Mesothelial cell of epicardium (in vitro differentiated cells): Measurements from ENCODE around the gene TMEM115. TPM values are rescaled to one million over a fixed set of nuclear protein-coding genes. Genes with fewer than 3 reads are reported as not detected.
A peak's percentile ranks its signal among the peaks of the same experiment; 100 is the strongest.

Source experiments
- DNase-seq, 2 experiments: peaks; one replicate each; pipeline ENCODE4 v3.0.0; 2021; ENCODE audit warnings: low spot score in 2 of 2; ENCODE audit not compliant: unreplicated experiment in 2 of 2
- H3K27ac Mint-ChIP-seq: 2 replicates; pipeline ENCODE4 v1.8.0; 2021; ENCODE audit warnings: mixed read lengths
- H3K27me3 Mint-ChIP-seq: 2 replicates; pipeline ENCODE4 v1.8.0; 2021; ENCODE audit warnings: low read depth, mixed read lengths
- H3K36me3 Mint-ChIP-seq: 2 replicates; pipeline ENCODE4 v1.8.0; 2021; ENCODE audit warnings: mixed read lengths
- H3K4me1 Mint-ChIP-seq: 2 replicates; pipeline ENCODE4 v1.8.0; 2021; ENCODE audit warnings: mixed read lengths
- H3K4me3 Mint-ChIP-seq: 2 replicates; pipeline ENCODE4 v1.8.0; 2021; ENCODE audit warnings: mild to moderate bottlenecking, moderate library complexity, mixed read lengths
- H3K9me3 Mint-ChIP-seq: 2 replicates; pipeline ENCODE4 v1.8.0; 2021; ENCODE audit warnings: mixed read lengths
- total RNA-seq: library from RNA; stranded (reverse); gene quantifications from 3 replicates; pipeline ENCODE4 v1.2.1, GENCODE V29; 2021
- TF ChIP-seq, protein P1 (sequence below): fragments of 200-600 bp; sonication (generic); IDR thresholded peaks from one replicate; pipeline ENCODE4 v1.5.0; 2021; ENCODE audit warnings: antibody characterized with exemption; ENCODE audit not compliant: unreplicated experiment

Gene TMEM115
- total RNA-seq, 1 donor from 2014 or later, result 38.6 TPM

DNA sequence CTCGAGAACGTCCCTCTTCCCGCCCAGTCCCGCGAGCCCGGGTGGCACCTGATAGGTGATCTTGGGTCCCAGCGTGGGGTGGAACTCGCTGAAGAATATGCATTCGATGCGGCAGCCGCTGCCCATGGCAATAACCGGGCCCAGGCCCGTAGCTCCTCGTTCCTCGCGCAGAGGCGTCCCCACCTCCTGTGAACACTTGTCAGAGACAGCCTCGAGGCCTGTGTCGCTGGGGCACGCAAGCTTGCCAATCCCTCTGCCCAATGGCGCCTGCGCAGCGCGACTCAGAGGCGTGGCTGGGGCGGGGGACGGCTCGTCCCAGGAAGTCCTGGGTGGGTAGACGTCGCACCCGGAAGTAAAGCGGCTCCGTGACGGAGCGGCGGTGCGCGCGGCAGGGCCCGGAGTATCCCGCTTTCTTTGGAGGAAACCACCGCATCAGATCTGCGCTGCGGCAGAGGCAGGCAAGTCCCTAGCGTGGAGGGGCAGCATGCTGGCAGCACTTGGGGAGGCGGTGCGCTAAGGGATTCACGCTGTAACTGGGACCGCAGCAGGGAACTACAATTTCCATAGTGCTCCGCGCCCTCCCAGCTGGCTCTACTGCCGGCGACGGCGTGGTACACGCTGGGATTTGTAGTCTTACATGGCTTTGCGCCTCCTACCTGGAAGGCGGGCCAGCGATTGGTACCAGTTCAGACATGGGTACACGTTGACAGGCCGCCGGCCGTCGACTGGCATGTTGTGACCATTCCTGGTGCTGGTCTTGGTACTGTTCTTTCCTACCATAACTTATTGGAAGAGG, 8.6 kb downstream of the TMEM115 start, which contains the start of the genes CYB561D2 and NPRL2:
CYB561D2 (plus strand) TSS at position 336 of the 796 bp plus-strand sequence. CDS start 572 bp downstream, outside the sequence.
NPRL2 (minus strand) TSS at position 249 of the 796 bp plus-strand sequence; CDS start at position 126, 123 bp downstream.
- H3K4me3 Mint-ChIP-seq, result peak within 1 kb of the TSS; percentile 95
- H3K27me3 Mint-ChIP-seq, result peaks cover 4% of the 10 kb centered on the region
- no peaks in the 10 kb centered on the region for H3K9me3 Mint-ChIP-seq
- peak; percentile 88 to 96 for DNase-seq
- peak within 1 kb of the TSS; percentile 89 for H3K27ac Mint-ChIP-seq
- TF ChIP-seq, protein P1, sequence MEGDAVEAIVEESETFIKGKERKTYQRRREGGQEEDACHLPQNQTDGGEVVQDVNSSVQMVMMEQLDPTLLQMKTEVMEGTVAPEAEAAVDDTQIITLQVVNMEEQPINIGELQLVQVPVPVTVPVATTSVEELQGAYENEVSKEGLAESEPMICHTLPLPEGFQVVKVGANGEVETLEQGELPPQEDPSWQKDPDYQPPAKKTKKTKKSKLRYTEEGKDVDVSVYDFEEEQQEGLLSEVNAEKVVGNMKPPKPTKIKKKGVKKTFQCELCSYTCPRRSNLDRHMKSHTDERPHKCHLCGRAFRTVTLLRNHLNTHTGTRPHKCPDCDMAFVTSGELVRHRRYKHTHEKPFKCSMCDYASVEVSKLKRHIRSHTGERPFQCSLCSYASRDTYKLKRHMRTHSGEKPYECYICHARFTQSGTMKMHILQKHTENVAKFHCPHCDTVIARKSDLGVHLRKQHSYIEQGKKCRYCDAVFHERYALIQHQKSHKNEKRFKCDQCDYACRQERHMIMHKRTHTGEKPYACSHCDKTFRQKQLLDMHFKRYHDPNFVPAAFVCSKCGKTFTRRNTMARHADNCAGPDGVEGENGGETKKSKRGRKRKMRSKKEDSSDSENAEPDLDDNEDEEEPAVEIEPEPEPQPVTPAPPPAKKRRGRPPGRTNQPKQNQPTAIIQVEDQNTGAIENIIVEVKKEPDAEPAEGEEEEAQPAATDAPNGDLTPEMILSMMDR, result no peak
- no peaks in the 10 kb centered on the region for H3K36me3 Mint-ChIP-seq
- peaks cover 24% of the 10 kb centered on the region for H3K4me1 Mint-ChIP-seq

DNA sequence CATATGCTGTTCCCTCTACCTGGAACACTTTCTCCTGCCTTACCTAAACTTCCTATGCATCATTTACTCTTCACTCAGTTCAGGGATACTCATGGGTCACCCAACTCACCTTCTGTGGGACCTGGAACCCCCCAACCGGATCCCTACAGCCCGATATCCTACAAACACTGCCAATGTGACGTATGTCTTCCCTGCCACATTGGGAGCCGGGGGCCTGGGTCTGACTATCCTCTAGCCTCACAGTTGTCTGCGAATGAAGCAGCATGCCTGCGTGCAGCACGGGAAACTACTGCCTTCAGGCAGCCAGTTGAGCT, 9.2 kb downstream of the TMEM115 start:
- no peak for DNase-seq
- H3K9me3 Mint-ChIP-seq, result no peaks in the 10 kb centered on the region
- TF ChIP-seq, protein P1, result no peak
- peak overlapping the region; percentile 95 for H3K4me3 Mint-ChIP-seq
- H3K36me3 Mint-ChIP-seq, result no peaks in the 10 kb centered on the region
- H3K4me1 Mint-ChIP-seq, result peaks cover 24% of the 10 kb centered on the region
- peak overlapping the region; percentile 89 for H3K27ac Mint-ChIP-seq
- peaks cover 9% of the 10 kb centered on the region for H3K27me3 Mint-ChIP-seq

- DNase-seq, result peak in 1 of 2 experiments; percentile 76
Measured at GRCh38 chr3:50347187-50347813, 12.0 kb downstream of the TMEM115 start.

GRCh38 chr3:50345586-50346234, 13.6 kb downstream of the TMEM115 start, which contains the start of gene ZMYND10:
TSS of gene ZMYND10 (minus strand) at chr3:50345732. CDS start at chr3:50345579, 153 bp downstream.
- DNase-seq, result peak in 1 of 2 experiments; percentile 68
- TF ChIP-seq, protein P1, result no peak
- peaks cover 19% of the 10 kb centered on the region for H3K4me1 Mint-ChIP-seq
- H3K36me3 Mint-ChIP-seq, result no peaks in the 10 kb centered on the region
- H3K4me3 Mint-ChIP-seq, result peak within 1 kb of the TSS; percentile 59
- no peaks in the 10 kb centered on the region for H3K9me3 Mint-ChIP-seq
- H3K27ac Mint-ChIP-seq, result no peak within 1 kb of the TSS
- H3K27me3 Mint-ChIP-seq, result peaks cover 50% of the 10 kb centered on the region

More at GRCh38 chr3:50347187-50347813, 12.0 kb downstream of the TMEM115 start:
- Mint-ChIP-seq H3K36me3 (no peaks in the 10 kb centered on the region), H3K27ac (no peak overlapping the region), H3K9me3 (no peaks in the 10 kb centered on the region), H3K27me3 (peaks cover 34% of the 10 kb centered on the region), H3K4me1 (peaks cover 24% of the 10 kb centered on the region), H3K4me3 (no peak overlapping the region)
- TF ChIP-seq, protein P1, result peak; percentile 67

DNA sequence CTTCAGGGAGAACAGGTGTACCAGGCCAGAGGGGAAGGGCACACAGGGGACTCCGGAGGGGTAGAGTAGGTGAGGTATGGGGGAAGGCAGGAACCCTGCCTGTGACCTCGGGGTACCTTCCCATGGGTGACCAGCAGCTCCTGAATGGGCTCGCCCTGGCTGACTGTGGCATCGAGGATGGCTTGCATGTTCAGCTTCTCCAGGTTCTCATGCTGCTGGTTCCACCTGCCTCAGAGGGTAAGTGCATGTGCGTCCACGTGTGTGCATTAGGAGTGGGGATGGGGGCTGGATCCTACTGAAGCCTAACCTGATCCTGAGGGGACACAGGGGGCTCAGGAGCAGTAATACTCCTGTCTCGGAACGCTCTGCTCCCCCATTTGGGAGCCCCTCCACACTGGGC, 14.3 kb downstream of the TMEM115 start:
- DNase-seq, result no peak
- no peaks in the 10 kb centered on the region for H3K9me3 Mint-ChIP-seq
- TF ChIP-seq, protein P1, result no peak
- no peak overlapping the region for H3K27ac Mint-ChIP-seq
- H3K4me3 Mint-ChIP-seq, result peak overlapping the region; percentile 59
- H3K27me3 Mint-ChIP-seq, result peaks cover 56% of the 10 kb centered on the region
- peaks cover 14% of the 10 kb centered on the region for H3K4me1 Mint-ChIP-seq
- no peaks in the 10 kb centered on the region for H3K36me3 Mint-ChIP-seq
